ENCODE measurements around the gene LHFPL3.

- TF ChIP-seq, protein P1, sequence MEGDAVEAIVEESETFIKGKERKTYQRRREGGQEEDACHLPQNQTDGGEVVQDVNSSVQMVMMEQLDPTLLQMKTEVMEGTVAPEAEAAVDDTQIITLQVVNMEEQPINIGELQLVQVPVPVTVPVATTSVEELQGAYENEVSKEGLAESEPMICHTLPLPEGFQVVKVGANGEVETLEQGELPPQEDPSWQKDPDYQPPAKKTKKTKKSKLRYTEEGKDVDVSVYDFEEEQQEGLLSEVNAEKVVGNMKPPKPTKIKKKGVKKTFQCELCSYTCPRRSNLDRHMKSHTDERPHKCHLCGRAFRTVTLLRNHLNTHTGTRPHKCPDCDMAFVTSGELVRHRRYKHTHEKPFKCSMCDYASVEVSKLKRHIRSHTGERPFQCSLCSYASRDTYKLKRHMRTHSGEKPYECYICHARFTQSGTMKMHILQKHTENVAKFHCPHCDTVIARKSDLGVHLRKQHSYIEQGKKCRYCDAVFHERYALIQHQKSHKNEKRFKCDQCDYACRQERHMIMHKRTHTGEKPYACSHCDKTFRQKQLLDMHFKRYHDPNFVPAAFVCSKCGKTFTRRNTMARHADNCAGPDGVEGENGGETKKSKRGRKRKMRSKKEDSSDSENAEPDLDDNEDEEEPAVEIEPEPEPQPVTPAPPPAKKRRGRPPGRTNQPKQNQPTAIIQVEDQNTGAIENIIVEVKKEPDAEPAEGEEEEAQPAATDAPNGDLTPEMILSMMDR (IDR thresholded peaks at IDR 0.05), result no peak
- TF ChIP-seq POLR2A (IDR thresholded peaks at IDR 0.05), result no peak
These were observed 486.4 kb downstream of the LHFPL3 start for GRCh38 chr7:104814671-104815400.

All from right lobe of liver (tissue), 4 donors.